ENCODE results near the gene SCARB1. TPM values are rescaled to one million over a fixed set of nuclear protein-coding genes. Genes with fewer than 3 reads are reported as not detected.

SCARB1 gene
- total RNA-seq, 1 donor = 28.0 TPM

DNA sequence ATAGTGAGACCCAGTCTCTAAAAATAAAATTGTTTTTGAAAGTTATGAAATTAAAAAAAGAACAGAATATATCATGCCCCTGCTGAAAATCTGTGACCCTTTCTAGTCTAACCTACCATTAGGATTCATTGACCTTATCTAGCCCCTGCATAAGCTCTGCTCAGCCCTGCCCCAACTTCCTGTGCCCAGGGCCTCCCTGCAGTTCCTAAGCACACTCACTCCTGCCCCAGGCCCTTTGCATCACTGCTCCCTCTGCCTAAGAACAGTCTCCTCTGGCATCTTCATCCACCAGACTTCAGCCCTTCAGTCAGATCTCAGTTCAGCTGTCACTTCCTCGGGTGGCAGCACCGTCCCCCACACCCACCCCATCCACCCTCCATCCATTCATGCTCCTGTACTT, 55.4 kb downstream of the SCARB1 start:
- no peak for DNase-seq (ENCODE audit: low read depth in 2 of 3, low spot score in 2 of 3)

- no peak for DNase-seq (ENCODE audit: low read depth in 2 of 3, low spot score in 2 of 3)
These were observed 57.6 kb downstream of the SCARB1 start for GRCh38 chr12:124805876-124806668.

DNA sequence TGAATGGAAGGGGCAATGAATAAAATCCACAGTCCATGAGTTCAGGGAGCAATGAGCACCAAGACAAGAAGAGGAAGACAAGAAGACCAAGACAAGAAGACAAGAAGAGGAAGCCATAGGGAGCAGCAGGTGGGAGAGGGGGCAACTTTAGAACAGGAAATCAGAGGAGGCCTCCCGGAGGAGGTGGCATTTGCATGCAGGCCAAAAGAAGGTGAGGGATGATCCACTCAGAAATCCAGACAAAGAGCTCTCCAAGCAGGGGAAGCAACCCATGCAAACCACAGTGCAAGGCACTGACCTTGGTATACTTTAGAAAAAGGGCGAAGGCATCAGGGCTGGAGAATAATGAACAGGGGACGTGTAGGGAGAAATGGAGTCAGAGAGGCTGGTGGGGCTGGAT, 58.6 kb downstream of the SCARB1 start:
- no peak for DNase-seq (ENCODE audit: low read depth in 2 of 3, low spot score in 2 of 3)

GRCh38 chr12:124804011-124804621, 59.5 kb downstream of the SCARB1 start:
- peak in 1 of 3 donors; percentile 12 for DNase-seq (ENCODE audit: low read depth in 2 of 3, low spot score in 2 of 3)

GRCh38 chr12:124802361-124802760, 61.3 kb downstream of the SCARB1 start:
- DNase-seq (ENCODE audit: low read depth in 2 of 3, low spot score in 2 of 3) = no peak

DNA sequence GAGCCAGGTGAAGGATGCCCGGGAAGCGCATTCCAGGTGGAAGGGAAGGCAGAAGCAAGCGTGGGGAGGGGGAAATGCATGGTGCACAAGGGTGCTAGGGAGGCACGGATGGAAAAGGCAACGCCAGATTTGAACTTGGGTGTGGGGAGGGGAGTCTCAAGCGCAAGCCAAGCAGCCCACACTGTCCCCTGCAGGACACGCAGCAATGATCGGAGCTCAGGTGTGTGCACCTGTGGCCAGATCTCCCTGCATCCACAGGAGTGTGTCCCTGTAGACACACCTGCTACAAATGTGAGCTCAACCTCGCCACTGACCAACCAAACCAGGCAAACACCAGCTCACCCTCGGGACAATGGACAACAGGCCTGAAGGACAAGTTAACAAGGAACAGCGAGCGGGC, 63.2 kb downstream of the SCARB1 start:
- DNase-seq (ENCODE audit: low read depth in 2 of 3, low spot score in 2 of 3) = no peak

DNA sequence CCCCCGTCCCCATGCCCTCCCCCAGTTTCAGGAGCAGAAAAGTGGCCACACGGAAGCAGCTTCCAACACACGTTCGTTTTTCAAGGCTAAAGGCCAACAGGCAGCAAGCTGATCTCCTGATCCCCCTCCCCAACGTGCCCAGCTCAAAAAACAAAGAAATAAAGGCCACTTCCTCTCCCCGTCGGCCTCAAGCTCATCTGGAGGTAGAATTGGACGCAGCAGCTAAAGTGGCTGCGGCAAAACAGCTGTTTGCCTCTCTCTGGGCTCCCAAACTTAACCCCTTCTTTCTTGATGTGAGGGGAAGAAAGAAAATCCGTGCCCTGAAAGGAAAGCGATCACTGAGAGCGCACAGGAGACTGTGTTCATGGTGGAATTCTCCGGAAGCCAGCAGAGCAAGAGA, 66.3 kb downstream of the SCARB1 start:
- DNase-seq (ENCODE audit: low read depth in 2 of 3, low spot score in 2 of 3) = no peak

DNA sequence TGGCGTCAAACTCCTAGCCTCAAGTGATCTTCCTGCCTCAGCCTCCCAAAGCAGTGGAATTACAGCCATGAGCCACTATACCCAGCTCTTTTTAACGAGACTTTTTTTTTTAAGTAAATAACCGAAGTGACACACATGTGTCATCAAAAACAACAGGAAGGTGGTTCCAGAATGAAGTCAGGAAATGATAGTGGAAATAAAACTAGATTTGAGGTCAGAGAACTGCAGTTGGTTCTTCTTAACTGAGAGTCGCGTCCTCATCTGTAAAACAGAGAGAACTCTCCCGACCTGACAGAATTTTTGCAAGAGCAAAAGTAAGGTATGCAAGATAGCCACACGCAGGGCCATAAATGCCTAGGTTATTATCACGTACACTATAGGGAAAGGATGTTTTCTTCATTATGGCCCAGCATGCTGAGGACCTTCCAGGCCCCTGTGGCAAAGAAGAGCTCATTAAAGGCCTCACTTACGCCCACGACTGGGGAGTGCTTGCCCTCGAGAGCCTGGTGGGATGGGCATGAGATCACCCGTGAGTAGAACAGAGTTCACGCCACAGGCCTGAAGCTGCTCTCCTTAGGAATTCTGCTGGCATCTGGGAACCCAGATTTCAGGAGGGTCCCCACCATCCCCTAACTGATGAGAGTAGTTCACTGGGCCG, 67.2 kb downstream of the SCARB1 start:
- no peak for DNase-seq (ENCODE audit: low read depth in 2 of 3, low spot score in 2 of 3)

- no peak for DNase-seq (ENCODE audit: low read depth in 2 of 3, low spot score in 2 of 3)
These were observed 68.3 kb downstream of the SCARB1 start for GRCh38 chr12:124795081-124795948.

GRCh38 chr12:124792961-124793441, 70.7 kb downstream of the SCARB1 start:
- DNase-seq (ENCODE audit: low read depth in 2 of 3, low spot score in 2 of 3) = no peak

DNA sequence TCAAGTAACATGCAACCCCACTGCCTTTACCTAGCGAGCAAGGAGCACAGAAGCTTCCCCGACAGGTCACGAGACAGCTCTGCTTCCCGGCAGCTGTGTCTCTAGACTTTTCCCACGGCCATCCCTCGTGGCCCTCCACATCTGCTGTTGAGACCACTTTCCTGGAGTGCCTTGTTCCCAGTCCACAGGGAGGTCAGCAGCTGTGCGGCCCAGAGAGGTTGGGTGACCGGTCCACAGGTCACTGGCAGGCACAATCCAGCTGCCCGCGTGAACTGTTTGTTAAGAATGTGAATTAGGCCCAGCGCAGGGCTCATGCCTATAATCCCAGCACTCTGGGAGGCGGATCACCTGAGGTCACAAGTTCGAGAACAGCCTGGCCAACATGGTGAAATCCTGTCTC, 71.5 kb downstream of the SCARB1 start:
- DNase-seq (ENCODE audit: low read depth in 2 of 3, low spot score in 2 of 3) = no peak

DNA sequence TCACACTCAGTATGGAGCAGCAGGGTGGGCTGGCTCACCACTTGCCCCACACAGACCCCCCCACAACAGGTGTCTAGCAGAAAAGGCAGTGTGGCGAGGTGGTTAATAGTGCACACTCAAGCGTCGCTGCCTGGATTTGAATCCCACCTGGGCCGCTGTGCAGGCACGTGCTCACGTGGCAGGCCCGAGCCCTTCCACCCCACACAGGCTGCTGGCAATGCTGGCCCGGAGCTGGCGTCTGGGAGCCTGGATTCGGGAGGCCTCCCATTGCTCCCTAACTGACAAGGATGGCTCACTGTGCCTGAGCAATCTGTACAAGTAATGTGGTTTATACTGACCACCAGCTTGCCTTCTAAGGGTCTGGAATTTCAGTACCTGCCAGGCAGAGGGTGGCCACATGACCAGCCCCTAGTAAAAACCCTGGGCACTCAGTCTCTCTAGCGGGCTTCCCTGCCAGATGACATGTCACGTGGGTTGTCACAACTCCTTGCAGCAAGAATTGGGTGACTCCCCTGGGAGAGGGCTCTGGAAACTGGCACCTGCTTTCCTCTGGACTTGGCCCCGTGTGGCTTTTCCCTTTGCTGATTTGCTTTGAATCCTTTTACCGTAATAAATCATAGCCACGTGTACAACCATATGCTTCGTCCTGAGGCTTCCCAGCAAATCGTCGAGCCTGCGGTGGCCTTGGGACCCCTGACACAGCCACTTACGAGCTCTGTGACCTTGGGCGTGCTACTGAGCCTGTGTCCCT, 72.8 kb downstream of the SCARB1 start:
- no peak for DNase-seq (ENCODE audit: low read depth in 2 of 3, low spot score in 2 of 3)

GRCh38 chr12:124788936-124789555, 74.6 kb downstream of the SCARB1 start:
- no peak for DNase-seq (ENCODE audit: low read depth in 2 of 3, low spot score in 2 of 3)

GRCh38 chr12:124786061-124786964, 77.4 kb downstream of the SCARB1 start:
- DNase-seq (ENCODE audit: low read depth in 2 of 3, low spot score in 2 of 3) = no peak

DNA sequence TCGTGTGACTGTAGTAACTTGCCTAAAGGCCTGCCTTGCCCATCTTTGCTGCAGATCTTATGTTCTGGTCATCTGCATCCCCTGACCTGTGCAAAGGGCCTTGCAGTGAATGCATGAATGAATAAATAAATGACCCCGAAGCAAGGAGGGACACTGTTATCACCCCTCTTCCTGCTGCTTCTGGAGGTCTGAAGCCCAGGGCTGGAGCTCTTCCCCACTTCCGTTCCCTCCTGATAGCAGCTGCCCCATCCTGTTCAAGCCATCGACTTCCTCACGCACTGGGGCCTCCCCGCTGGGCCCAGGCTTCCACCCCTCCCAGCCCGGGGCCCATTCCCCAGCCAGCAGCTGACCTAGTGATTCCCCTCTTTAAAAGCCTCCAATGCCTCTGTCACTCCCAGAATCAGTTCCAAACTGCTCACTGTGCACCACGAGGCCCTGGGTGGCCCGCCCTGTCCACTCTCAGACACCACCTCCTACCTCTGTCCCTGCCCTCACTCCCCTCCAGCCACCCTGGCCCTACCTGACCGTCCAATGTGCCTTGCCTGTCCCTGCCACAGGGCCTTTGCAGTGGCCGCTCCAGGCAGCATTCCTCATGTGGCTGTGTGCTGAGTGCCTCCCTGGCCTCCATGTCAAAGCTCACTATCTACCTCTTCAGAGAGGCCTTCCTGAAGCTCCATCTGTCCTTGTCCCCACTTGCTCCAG, 78.6 kb downstream of the SCARB1 start:
- DNase-seq (ENCODE audit: low read depth in 2 of 3, low spot score in 2 of 3) = no peak

- no peak for DNase-seq (ENCODE audit: low read depth in 2 of 3, low spot score in 2 of 3)
These were observed 80.6 kb downstream of the SCARB1 start for GRCh38 chr12:124783087-124783486.

GRCh38 chr12:124782132-124782531, 81.5 kb downstream of the SCARB1 start:
- DNase-seq (ENCODE audit: low read depth in 2 of 3, low spot score in 2 of 3) = no peak
